Breast epithelium (tissue), 3 donors: ENCODE measurements around the gene RDH14.

Source experiments
- POLR2A ChIP-seq: fragments of 450-650 bp; IDR thresholded peaks from one replicate; pipeline ENCODE4 v1.6.1; 2016; ENCODE audit warnings: antibody characterized with exemption, mild to moderate bottlenecking, moderate library complexity
- TF ChIP-seq, protein P1 (sequence below), 3 donors: fragments of 450-650 bp; IDR thresholded peaks; one replicate each; pipeline ENCODE4 v1.5.1; 2016 to 2017; ENCODE audit warnings: antibody characterized with exemption in 3 of 3, mild to moderate bottlenecking in 3 of 3, moderate library complexity in 3 of 3

DNA sequence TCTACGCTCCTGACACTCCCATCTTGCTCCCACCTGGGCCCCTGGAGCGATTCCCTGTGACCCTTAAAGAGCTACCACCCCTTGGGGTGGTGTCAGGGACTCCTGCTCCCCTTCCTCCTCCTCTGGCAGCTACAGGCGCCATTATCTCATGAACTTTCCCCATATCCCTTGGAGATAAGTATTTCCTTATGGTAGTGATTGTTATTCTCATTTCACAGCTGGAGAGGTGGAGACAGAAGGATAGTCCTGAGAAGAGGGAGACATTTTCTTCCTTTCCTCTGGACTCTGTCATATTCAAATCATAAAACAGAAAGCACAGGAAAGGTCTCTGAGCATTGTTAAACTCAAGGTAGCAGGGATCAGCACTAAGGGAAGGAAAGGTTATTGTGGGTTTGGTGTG lies 34.6 kb downstream of the RDH14 start:
- TF ChIP-seq, protein P1, sequence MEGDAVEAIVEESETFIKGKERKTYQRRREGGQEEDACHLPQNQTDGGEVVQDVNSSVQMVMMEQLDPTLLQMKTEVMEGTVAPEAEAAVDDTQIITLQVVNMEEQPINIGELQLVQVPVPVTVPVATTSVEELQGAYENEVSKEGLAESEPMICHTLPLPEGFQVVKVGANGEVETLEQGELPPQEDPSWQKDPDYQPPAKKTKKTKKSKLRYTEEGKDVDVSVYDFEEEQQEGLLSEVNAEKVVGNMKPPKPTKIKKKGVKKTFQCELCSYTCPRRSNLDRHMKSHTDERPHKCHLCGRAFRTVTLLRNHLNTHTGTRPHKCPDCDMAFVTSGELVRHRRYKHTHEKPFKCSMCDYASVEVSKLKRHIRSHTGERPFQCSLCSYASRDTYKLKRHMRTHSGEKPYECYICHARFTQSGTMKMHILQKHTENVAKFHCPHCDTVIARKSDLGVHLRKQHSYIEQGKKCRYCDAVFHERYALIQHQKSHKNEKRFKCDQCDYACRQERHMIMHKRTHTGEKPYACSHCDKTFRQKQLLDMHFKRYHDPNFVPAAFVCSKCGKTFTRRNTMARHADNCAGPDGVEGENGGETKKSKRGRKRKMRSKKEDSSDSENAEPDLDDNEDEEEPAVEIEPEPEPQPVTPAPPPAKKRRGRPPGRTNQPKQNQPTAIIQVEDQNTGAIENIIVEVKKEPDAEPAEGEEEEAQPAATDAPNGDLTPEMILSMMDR (IDR thresholded peaks at IDR 0.05) = no peak
- no peak for TF ChIP-seq POLR2A
